Fibroblast of villous mesenchyme (primary cell): ENCODE results near the gene PGRMC2. TPM values are rescaled to one million over a fixed set of nuclear protein-coding genes. Genes with fewer than 3 reads are reported as not detected.

Experiments
- DNase-seq: peaks from one replicate; pipeline ENCODE4 v3.0.0-alpha.2; 2010; ENCODE audit warnings: low read depth
- H3K4me3 ChIP-seq: 2 replicates; pipeline ENCODE4 v1.5.1; 2011; ENCODE audit warnings: low read depth, mild to moderate bottlenecking, low read length
- CTCF ChIP-seq: IDR thresholded peaks from 2 replicates; pipeline ENCODE4 v1.5.1; 2012; ENCODE audit warnings: low read depth, mild to moderate bottlenecking, low read length; ENCODE audit not compliant: insufficient read depth
- total RNA-seq: library from RNA; depleted of rRNA; stranded (reverse); fragments of >200 nt; gene quantifications from 2 replicates; pipeline ENCODE4 v1.2.3, GENCODE V29; 2012

PGRMC2 gene
- 37.0 and 60.5 TPM in 2 replicates for total RNA-seq

GRCh38 chr4:128287141-128287870 is at the start of gene PGRMC2:
PGRMC2 (minus strand) TSS chr4:128287813; CDS start chr4:128287790, 23 bp downstream.
- TF ChIP-seq CTCF = no peak
- H3K4me3 ChIP-seq = peak within 1 kb of the TSS; percentile 89
- peak; percentile 38 for DNase-seq

GRCh38 chr4:128335541-128335940 is 47.9 kb upstream of the PGRMC2 start:
- TF ChIP-seq CTCF = no peak
- no peak overlapping the region for H3K4me3 ChIP-seq
- peak; percentile 73 for DNase-seq

GRCh38 chr4:128334256-128334655 is 46.6 kb upstream of the PGRMC2 start:
- no peak for TF ChIP-seq CTCF
- DNase-seq = no peak
- no peak overlapping the region for H3K4me3 ChIP-seq

GRCh38 chr4:128333309-128334018 is 45.9 kb upstream of the PGRMC2 start:
- no peak overlapping the region for H3K4me3 ChIP-seq
- DNase-seq = no peak
- no peak for TF ChIP-seq CTCF

GRCh38 chr4:128332081-128332480 is 44.5 kb upstream of the PGRMC2 start:
- H3K4me3 ChIP-seq = no peak overlapping the region
- TF ChIP-seq CTCF = no peak
- no peak for DNase-seq

GRCh38 chr4:128329638-128330037 is 42.0 kb upstream of the PGRMC2 start:
- H3K4me3 ChIP-seq = no peak overlapping the region
- DNase-seq = no peak
- TF ChIP-seq CTCF = no peak
